BE2C (cell line): Measurements from ENCODE around the gene SNX13.

Source experiments
- DNase-seq: peaks from one replicate; pipeline ENCODE4 v3.0.0-alpha.2; 2020
- H3K27me3 ChIP-seq: fragments of 250-450 bp; sonication (Bioruptor Pico); 2 replicates; pipeline ENCODE4 v1.5.1; 2020; ENCODE audit warnings: mild to moderate bottlenecking
- H3K36me3 ChIP-seq: fragments of 250-450 bp; sonication (Bioruptor Pico); 2 replicates; pipeline ENCODE4 v1.5.1; 2020; ENCODE audit warnings: mild to moderate bottlenecking
- H3K4me1 ChIP-seq: fragments of 250-450 bp; sonication (Bioruptor Pico); 2 replicates; pipeline ENCODE4 v1.5.1; 2020
- H3K4me3 ChIP-seq: 2 replicates; pipeline ENCODE4 v1.5.1; 2011; ENCODE audit warnings: low read depth, low read length
- H3K9me3 ChIP-seq: fragments of 250-450 bp; sonication (Bioruptor Pico); 2 replicates; pipeline ENCODE4 v1.5.1; 2020
- CTCF ChIP-seq: IDR thresholded peaks from 2 replicates; pipeline ENCODE4 v1.5.1; 2012; ENCODE audit warnings: mild to moderate bottlenecking, low read depth, low read length

The SNX13 gene

GRCh38 chr7:17882685-17883084 lies 57.6 kb downstream of the SNX13 start:
- no peaks in the 10 kb centered on the region for H3K4me1 ChIP-seq
- H3K9me3 ChIP-seq: no peaks in the 10 kb centered on the region; the same call in 1 of the 2 replicates
- no peak overlapping the region for H3K4me3 ChIP-seq
- H3K27me3 ChIP-seq: no peaks in the 10 kb centered on the region
- DNase-seq: no peak
- TF ChIP-seq CTCF: no peak
- H3K36me3 ChIP-seq: 0 out of 2 replicates have a peak, but pooled peaks cover 5% of the 10 kb centered on the region

- no peaks in the 10 kb centered on the region for H3K4me1 ChIP-seq
- TF ChIP-seq CTCF: no peak
- peaks cover 7% of the 10 kb centered on the region for H3K36me3 ChIP-seq
- DNase-seq: no peak
- H3K4me3 ChIP-seq: no peak overlapping the region
- H3K9me3 ChIP-seq: no peaks in the 10 kb centered on the region; the same call in 1 of the 2 replicates
- H3K27me3 ChIP-seq: no peaks in the 10 kb centered on the region
Measured at GRCh38 chr7:17879075-17879661, 61.1 kb downstream of the SNX13 start.

- no peaks in the 10 kb centered on the region for H3K4me1 ChIP-seq
- no peaks in the 10 kb centered on the region for H3K27me3 ChIP-seq
- peaks cover 7% of the 10 kb centered on the region for H3K36me3 ChIP-seq
- no peak for DNase-seq
- H3K9me3 ChIP-seq: no peaks in the 10 kb centered on the region; the same call in 1 of the 2 replicates
- H3K4me3 ChIP-seq: no peak overlapping the region
- TF ChIP-seq CTCF: no peak
Measured at GRCh38 chr7:17878627-17879026, 61.7 kb downstream of the SNX13 start.

GRCh38 chr7:17871815-17872533 lies 68.3 kb downstream of the SNX13 start:
- Histone ChIP-seq H3K4me3 (no peak overlapping the region), H3K9me3 (no peaks in the 10 kb centered on the region), H3K36me3 (peaks cover 2% of the 10 kb centered on the region), H3K27me3 (no peaks in the 10 kb centered on the region), H3K4me1 (no peaks in the 10 kb centered on the region)
- no peak for DNase-seq
- TF ChIP-seq CTCF: no peak

GRCh38 chr7:17870406-17870805 lies 69.9 kb downstream of the SNX13 start:
- Histone ChIP-seq H3K27me3 (no peaks in the 10 kb centered on the region), H3K4me1 (no peaks in the 10 kb centered on the region), H3K9me3 (no peaks in the 10 kb centered on the region), H3K36me3 (peaks cover 2% of the 10 kb centered on the region), H3K4me3 (no peak overlapping the region)
- no peak for TF ChIP-seq CTCF
- no peak for DNase-seq

- Histone ChIP-seq H3K4me1 (no peaks in the 10 kb centered on the region), H3K36me3 (peaks cover 6% of the 10 kb centered on the region; the same call in 1 of the 2 replicates), H3K4me3 (no peak overlapping the region), H3K27me3 (no peaks in the 10 kb centered on the region), H3K9me3 (no peaks in the 10 kb centered on the region)
- DNase-seq: no peak
- TF ChIP-seq CTCF: no peak
Measured at GRCh38 chr7:17863809-17864143, 76.5 kb downstream of the SNX13 start.
